Activated CD8-positive, alpha-beta T cell treated with anti-CD3 and anti-CD28 coated beads for 36 hours (primary cell): ENCODE data around the gene COA3. TPM values are rescaled to one million over a fixed set of nuclear protein-coding genes. Genes with fewer than 3 reads are reported as not detected.
"Not testable (repeated sequence)": the region's sequence is repeated elsewhere in the genome, so short reads cannot be mapped to it uniquely, and the experiment has no call there.

Experiments
- ATAC-seq: fragments of 200-7000 bp; cut with Tn5 transposase; one replicate; pipeline ENCODE4 v1.10.0; 2021; ENCODE audit warnings: mild to moderate bottlenecking, moderate library complexity
- CTCF ChIA-PET: fragments of 350-600 bp; sonication (Branson Sonifier 250); formaldehyde crosslinking; loops from one replicate; lab custom pipeline; 2021; ENCODE audit warnings: antibody characterized with exemption; lab: Charles Lee
- POLR2A ChIA-PET: fragments of 350-600 bp; sonication (Branson Sonifier 250); formaldehyde crosslinking; loops from one replicate; lab custom pipeline; 2021; ENCODE audit warnings: antibody characterized with exemption; lab: Charles Lee
- DNase-seq: peaks from one replicate; pipeline ENCODE4 v3.0.0-alpha.2; 2020
- H3K27ac Mint-ChIP-seq: one replicate; pipeline ENCODE4 v1.8.0; 2021; ENCODE audit warnings: mild to moderate bottlenecking, mixed read lengths
- H3K27me3 Mint-ChIP-seq: one replicate; pipeline ENCODE4 v1.8.0; 2021; ENCODE audit warnings: mixed read lengths
- H3K36me3 Mint-ChIP-seq: one replicate; pipeline ENCODE4 v1.8.0; 2021; ENCODE audit warnings: low read depth, mixed read lengths
- H3K4me1 Mint-ChIP-seq: one replicate; pipeline ENCODE4 v1.8.0; 2021; ENCODE audit warnings: low read depth, mixed read lengths
- H3K4me3 Mint-ChIP-seq: one replicate; pipeline ENCODE4 v1.8.0; 2021; ENCODE audit warnings: mild to moderate bottlenecking, moderate library complexity, mixed read lengths
- H3K9me3 Mint-ChIP-seq: one replicate; pipeline ENCODE4 v1.8.0; 2021; ENCODE audit warnings: mixed read lengths
- intact Hi-C: fragments of 100-400 bp; cut with micrococcal nuclease; formaldehyde crosslinking; loops from one replicate; pipeline ENCODE4 v1.10.0; 2022
- total RNA-seq, 2 experiments: library from RNA; stranded (reverse); gene quantifications; one replicate each; pipeline ENCODE4 v1.2.3, GENCODE V29; 2021
- TF ChIP-seq, protein P1 (sequence below): fragments of 200-600 bp; IDR thresholded peaks from one replicate; pipeline ENCODE4 v1.8.0; 2022; ENCODE audit warnings: antibody characterized with exemption, mild to moderate bottlenecking

COA3 gene
- total RNA-seq, 2 experiments from 2014 or later: 24.9 to 27.9 TPM

- TF ChIP-seq, protein P1, sequence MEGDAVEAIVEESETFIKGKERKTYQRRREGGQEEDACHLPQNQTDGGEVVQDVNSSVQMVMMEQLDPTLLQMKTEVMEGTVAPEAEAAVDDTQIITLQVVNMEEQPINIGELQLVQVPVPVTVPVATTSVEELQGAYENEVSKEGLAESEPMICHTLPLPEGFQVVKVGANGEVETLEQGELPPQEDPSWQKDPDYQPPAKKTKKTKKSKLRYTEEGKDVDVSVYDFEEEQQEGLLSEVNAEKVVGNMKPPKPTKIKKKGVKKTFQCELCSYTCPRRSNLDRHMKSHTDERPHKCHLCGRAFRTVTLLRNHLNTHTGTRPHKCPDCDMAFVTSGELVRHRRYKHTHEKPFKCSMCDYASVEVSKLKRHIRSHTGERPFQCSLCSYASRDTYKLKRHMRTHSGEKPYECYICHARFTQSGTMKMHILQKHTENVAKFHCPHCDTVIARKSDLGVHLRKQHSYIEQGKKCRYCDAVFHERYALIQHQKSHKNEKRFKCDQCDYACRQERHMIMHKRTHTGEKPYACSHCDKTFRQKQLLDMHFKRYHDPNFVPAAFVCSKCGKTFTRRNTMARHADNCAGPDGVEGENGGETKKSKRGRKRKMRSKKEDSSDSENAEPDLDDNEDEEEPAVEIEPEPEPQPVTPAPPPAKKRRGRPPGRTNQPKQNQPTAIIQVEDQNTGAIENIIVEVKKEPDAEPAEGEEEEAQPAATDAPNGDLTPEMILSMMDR: no peak
- ATAC-seq (peak; percentile 6), DNase-seq (no peak)
- Mint-ChIP-seq H3K27ac (peak overlapping the region; percentile 95), H3K27me3 (peaks cover 1% of the 10 kb centered on the region), H3K4me3 (peak overlapping the region; percentile 98), H3K4me1 (peaks cover 21% of the 10 kb centered on the region), H3K36me3 (peaks cover 28% of the 10 kb centered on the region), H3K9me3 (no peaks in the 10 kb centered on the region)
- CTCF ChIA-PET: interaction anchor here (0.8 to 3.8 kb wide), 8 partner anchors 9 to 225 kb away, joined by 3 to 37 read pairs (median 7); partner anchors contain the start of genes BECN1, CNTD1, COA3 and PSMC3IP
- intact Hi-C loops: no loop called here
- POLR2A ChIA-PET: interaction anchor here (1.0 to 3.0 kb wide), 9 partner anchors 10 to 233 kb away, joined by 3 to 22 read pairs (median 3); partner anchors contain the start of genes BECN1, IFI35 and PSMC3IP
Observed at GRCh38 chr17:42772945-42773289, 25.6 kb downstream of the COA3 start.

DNA sequence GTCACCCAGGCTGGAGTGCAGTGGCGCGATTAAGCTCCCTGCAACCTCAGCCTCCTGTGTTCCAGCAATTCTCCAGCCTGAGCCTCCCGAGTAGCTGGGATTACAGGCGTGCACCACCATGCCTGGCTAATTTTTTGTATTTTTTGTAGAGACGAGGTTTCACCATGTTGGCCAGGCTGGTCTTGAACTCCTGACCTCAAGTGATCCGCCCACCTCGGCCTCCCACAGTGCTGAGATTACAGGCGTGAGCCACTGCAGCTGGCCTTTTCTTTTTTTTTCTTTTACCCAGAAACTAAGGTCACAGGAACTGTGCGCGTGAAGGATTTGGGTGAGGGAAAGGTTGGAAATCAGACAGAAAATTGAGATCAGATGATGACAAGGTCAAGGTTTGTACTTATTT, 28.5 kb downstream of the COA3 start:
- H3K9me3 Mint-ChIP-seq, H3K27me3 Mint-ChIP-seq, H3K4me3 Mint-ChIP-seq, intact Hi-C loops, POLR2A ChIA-PET, DNase-seq, ATAC-seq, H3K27ac Mint-ChIP-seq: not testable (repeated sequence)
- Mint-ChIP-seq H3K4me1 (peaks cover 18% of the 10 kb centered on the region), H3K36me3 (peaks cover 15% of the 10 kb centered on the region)
- CTCF ChIA-PET: interaction anchor here (0.7 to 2.9 kb wide), 2 partner anchors 170 to 191 kb away, joined by 3 to 7 read pairs; no protein-coding TSS in a partner anchor

GRCh38 chr17:42768006-42768405, 30.5 kb downstream of the COA3 start:
- CTCF ChIA-PET: interaction anchor here (1.2 kb wide), 1 partner anchor 190 kb away, joined by 5 read pairs; the partner anchor contains the start of gene PSMC3IP
- H3K36me3 Mint-ChIP-seq, intact Hi-C loops, H3K9me3 Mint-ChIP-seq, H3K4me3 Mint-ChIP-seq, H3K27ac Mint-ChIP-seq, DNase-seq, H3K4me1 Mint-ChIP-seq, POLR2A ChIA-PET, ATAC-seq: not testable (repeated sequence)
- peaks cover 17% of the 10 kb centered on the region for H3K27me3 Mint-ChIP-seq

DNA sequence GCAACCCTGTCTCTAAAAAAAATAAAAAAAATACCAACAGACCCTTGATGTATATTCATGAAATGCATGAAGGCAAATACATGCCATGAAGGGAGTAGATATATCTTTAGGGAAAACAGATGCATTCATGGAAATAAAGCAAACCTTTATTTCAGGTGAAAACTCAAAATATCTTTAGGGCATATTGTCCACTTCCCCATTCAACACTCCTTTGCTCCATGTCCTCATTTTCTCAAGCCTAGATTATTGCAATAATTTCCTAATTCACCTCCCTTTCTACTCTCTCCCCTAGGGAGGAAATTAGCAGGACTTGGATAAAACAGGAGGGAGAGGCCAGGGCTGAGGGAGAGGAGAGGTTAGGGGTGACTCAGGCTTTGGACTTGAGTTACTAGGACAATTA, 31.0 kb downstream of the COA3 start:
- no peak for ATAC-seq
- peaks cover 2% of the 10 kb centered on the region for H3K36me3 Mint-ChIP-seq
- TF ChIP-seq, protein P1: no peak
- no peaks in the 10 kb centered on the region for H3K9me3 Mint-ChIP-seq
- POLR2A ChIA-PET: no interaction called here
- H3K4me1 Mint-ChIP-seq: peaks cover 6% of the 10 kb centered on the region
- no peak overlapping the region for H3K27ac Mint-ChIP-seq
- CTCF ChIA-PET: interaction anchor here (1.0 to 1.2 kb wide), 2 partner anchors 162 to 189 kb away, joined by 4 to 5 read pairs; partner anchors contain the start of gene PSMC3IP
- no peak for DNase-seq
- H3K27me3 Mint-ChIP-seq: peaks cover 22% of the 10 kb centered on the region
- H3K4me3 Mint-ChIP-seq: no peak overlapping the region
- intact Hi-C loops: no loop called here

DNA sequence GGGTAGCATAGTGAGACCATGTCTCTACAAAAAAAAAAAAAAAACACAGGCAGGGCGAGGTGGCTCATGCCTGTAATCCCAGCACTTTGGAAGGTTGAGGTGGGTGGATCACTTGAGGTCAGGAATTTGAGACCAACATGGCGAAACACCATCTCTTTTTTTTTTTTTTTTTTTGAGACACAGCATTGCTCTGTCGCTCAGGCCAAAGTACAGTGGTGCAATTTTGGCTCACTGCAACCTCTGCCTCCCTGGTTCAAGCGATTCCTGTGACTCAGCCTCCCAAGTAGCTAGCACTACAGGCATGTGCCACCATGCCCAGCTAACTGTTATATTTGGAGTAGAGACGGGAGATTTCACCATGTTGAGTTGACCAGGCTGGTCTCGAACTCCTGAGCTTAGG, 32.4 kb downstream of the COA3 start:
- no peaks in the 10 kb centered on the region for H3K36me3 Mint-ChIP-seq
- TF ChIP-seq, protein P1: no peak
- H3K27ac Mint-ChIP-seq: no peak overlapping the region
- no peak overlapping the region for H3K4me3 Mint-ChIP-seq
- H3K27me3 Mint-ChIP-seq: peaks cover 34% of the 10 kb centered on the region
- ChIA-PET POLR2A (interaction anchor here (0.5 kb wide), 1 partner anchor 859 kb away, joined by 3 read pairs; no protein-coding TSS in a partner anchor), CTCF (interaction anchor here (1.9 kb wide), 1 partner anchor 188 kb away, joined by 6 read pairs; no protein-coding TSS in a partner anchor)
- intact Hi-C loops: no loop called here
- DNase-seq (no peak), ATAC-seq (no peak)
- no peaks in the 10 kb centered on the region for H3K4me1 Mint-ChIP-seq
- H3K9me3 Mint-ChIP-seq: no peaks in the 10 kb centered on the region

GRCh38 chr17:42761638-42762037, 36.9 kb downstream of the COA3 start:
- POLR2A ChIA-PET: interaction anchor here (1.2 kb wide), 1 partner anchor 35 kb away, joined by 3 read pairs; no protein-coding TSS in a partner anchor

More at GRCh38 chr17:42761638-42762037, 36.9 kb downstream of the COA3 start:
- Mint-ChIP-seq H3K27ac (no peak overlapping the region), H3K4me3 (no peak overlapping the region), H3K9me3 (no peaks in the 10 kb centered on the region), H3K27me3 (peaks cover 51% of the 10 kb centered on the region), H3K36me3 (no peaks in the 10 kb centered on the region), H3K4me1 (peaks cover 4% of the 10 kb centered on the region)
- ATAC-seq (no peak), DNase-seq (no peak)
- TF ChIP-seq, protein P1: no peak
- intact Hi-C loops: loop anchor here (2.0 kb wide), 2 partner anchors 41 to 183 kb away; no protein-coding TSS in a partner anchor
- CTCF ChIA-PET: interaction anchor here (0.9 to 5.9 kb wide), 8 partner anchors 11 to 183 kb away, joined by 4 to 54 read pairs (median 6); partner anchors contain the start of genes COA3 and VPS25
